SK-N-MC (cell line): ENCODE results near the gene DENND1B.
"Not testable (repeated sequence)": the region's sequence is repeated elsewhere in the genome, so short reads cannot be mapped to it uniquely, and the experiment has no call there.

ENCODE experiments used
- EZH2 ChIP-seq: fragments of 200-600 bp; sonication (generic); IDR thresholded peaks from one replicate; pipeline ENCODE4 v1.6.1; 2017; ENCODE audit warnings: antibody characterized with exemption
- POLR2AphosphoS5 ChIP-seq: IDR thresholded peaks from 2 replicates; pipeline ENCODE4 v1.6.1; 2012; ENCODE audit warnings: mild to moderate bottlenecking, low read depth, low read length, borderline replicate concordance

- TF ChIP-seq POLR2AphosphoS5, EZH2: not testable (repeated sequence)
Measured at GRCh38 chr1:197700688-197701087, 74.6 kb downstream of the DENND1B start.
